ENCODE measurements around the gene LLGL2. TPM values are rescaled to one million over a fixed set of nuclear protein-coding genes. Genes with fewer than 3 reads are reported as not detected.

LLGL2 gene
- total RNA-seq, 4 donors from 2014 or later, result 326 to 1,573 (median 641) TPM

DNA sequence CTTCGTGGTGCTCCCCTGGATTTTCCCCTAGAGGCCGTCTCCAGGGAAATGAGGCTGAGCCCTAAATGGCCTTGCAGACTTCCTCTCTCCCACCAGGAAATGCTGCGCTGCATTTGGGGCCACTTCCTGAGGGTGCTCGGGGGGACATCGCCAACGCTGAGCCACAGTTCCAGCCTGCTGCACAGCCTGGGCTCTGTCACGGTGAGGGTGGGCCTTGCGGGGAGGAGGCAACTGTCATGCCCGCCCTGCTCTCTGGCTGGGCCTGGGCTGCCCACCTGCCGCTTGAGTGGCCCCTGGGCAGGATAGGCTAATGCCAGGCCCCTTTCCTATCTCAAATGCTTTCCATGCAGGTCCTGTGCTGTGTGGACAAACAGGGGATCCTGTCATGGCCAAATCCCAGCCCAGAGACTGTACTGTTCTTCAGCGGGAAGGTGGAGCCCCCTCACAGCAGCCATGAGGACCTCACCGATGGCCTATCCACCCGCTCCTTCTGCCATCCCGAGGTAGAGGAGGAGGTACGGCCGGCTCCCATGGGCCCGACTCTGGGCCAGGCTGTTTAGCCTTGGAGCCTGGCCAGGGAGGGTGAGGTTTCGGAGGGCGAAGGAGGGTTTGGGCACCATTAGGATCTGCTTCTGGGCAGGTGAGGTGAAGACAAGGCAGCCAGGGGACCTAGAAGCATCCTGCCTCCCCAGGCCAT is 34.4 kb upstream of the LLGL2 start:
- Histone ChIP-seq H3K36me3 (peaks cover 0 to 18% (median 4%) of the 10 kb centered on the region in 4 donors), H3K4me1 (peaks cover 0 to 29% (median 12%) of the 10 kb centered on the region in 4 donors), H3K9me3 (no peaks in the 10 kb centered on the region), H3K4me3 (no peak overlapping the region), H3K27me3 (no peaks in the 10 kb centered on the region), H3K27ac (peak overlapping the region in 3 of 4 donors; percentile 37 to 75 (median 72))
- WGBS, 2 donors (ENCODE audit: low coverage in 1 of 2), result 91% methylated on average over 19 of the region's 19 CpGs; no CpG with 5 or more reads in 1 of the 2 donors
- DNase-seq, result no peak
- TF ChIP-seq POLR2AphosphoS5 (IDR thresholded peaks at IDR 0.05) (no peak), EP300 (IDR thresholded peaks at IDR 0.05; ENCODE audit: low read depth) (no peak), POLR2A (IDR thresholded peaks at IDR 0.05) (no peak)
- TF ChIP-seq, protein P1, sequence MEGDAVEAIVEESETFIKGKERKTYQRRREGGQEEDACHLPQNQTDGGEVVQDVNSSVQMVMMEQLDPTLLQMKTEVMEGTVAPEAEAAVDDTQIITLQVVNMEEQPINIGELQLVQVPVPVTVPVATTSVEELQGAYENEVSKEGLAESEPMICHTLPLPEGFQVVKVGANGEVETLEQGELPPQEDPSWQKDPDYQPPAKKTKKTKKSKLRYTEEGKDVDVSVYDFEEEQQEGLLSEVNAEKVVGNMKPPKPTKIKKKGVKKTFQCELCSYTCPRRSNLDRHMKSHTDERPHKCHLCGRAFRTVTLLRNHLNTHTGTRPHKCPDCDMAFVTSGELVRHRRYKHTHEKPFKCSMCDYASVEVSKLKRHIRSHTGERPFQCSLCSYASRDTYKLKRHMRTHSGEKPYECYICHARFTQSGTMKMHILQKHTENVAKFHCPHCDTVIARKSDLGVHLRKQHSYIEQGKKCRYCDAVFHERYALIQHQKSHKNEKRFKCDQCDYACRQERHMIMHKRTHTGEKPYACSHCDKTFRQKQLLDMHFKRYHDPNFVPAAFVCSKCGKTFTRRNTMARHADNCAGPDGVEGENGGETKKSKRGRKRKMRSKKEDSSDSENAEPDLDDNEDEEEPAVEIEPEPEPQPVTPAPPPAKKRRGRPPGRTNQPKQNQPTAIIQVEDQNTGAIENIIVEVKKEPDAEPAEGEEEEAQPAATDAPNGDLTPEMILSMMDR (IDR thresholded peaks at IDR 0.05), result no peak
- intact Hi-C loops (cut with DNase I; ENCODE audit: low total_unique reads), result no loop called here
- in situ Hi-C loops (cut with MboI; ENCODE audit: low pct_ligation_motif_present in 1 of 4, low pct_unique_long_range_greater_than_20kb in 1 of 4, low sequenced_read_pairs in 3 of 4), result loop anchor here in 1 of 4 donors (10.0 kb wide), 1 partner anchor 66 kb away; no protein-coding TSS in a partner anchor

DNA sequence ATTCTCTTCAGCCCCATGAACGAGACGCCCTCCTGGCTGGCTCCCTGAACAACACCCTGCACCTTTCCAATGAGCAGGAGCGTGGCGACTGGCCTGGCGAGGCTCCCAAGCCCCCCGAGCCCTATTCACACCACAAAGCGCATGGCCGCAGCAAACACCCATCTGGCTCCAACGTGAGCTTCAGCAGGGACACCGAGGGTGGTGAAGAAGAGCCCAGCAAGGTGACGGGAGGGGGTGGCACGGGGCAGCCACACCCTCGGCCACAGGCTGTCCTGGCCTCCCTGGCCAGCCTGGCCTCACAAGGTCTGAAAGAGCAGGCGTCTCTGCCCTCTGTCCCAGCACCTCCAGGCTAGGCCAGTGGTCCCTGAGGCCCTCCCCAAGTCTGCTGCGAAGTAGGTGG is 33.8 kb upstream of the LLGL2 start:
- in situ Hi-C loops (cut with MboI; ENCODE audit: low pct_ligation_motif_present in 1 of 4, low pct_unique_long_range_greater_than_20kb in 1 of 4, low sequenced_read_pairs in 3 of 4), result loop anchor here in 1 of 4 donors (10.0 kb wide), 1 partner anchor 67 kb away; no protein-coding TSS in a partner anchor
- DNase-seq, result no peak
- Histone ChIP-seq H3K27me3 (no peaks in the 10 kb centered on the region), H3K4me1 (peaks cover 0 to 29% (median 12%) of the 10 kb centered on the region in 4 donors), H3K4me3 (no peak overlapping the region), H3K27ac (no peak overlapping the region), H3K9me3 (no peaks in the 10 kb centered on the region), H3K36me3 (peaks cover 0 to 18% (median 6%) of the 10 kb centered on the region in 4 donors)
- WGBS, 2 donors (ENCODE audit: low coverage in 1 of 2), result 92% methylated on average over 15 of the region's 15 CpGs; no CpG with 5 or more reads in 1 of the 2 donors
- intact Hi-C loops (cut with DNase I; ENCODE audit: low total_unique reads), result no loop called here
- TF ChIP-seq, protein P1 (IDR thresholded peaks at IDR 0.05), result no peak
- no peak for TF ChIP-seq POLR2A (IDR thresholded peaks at IDR 0.05)

DNA sequence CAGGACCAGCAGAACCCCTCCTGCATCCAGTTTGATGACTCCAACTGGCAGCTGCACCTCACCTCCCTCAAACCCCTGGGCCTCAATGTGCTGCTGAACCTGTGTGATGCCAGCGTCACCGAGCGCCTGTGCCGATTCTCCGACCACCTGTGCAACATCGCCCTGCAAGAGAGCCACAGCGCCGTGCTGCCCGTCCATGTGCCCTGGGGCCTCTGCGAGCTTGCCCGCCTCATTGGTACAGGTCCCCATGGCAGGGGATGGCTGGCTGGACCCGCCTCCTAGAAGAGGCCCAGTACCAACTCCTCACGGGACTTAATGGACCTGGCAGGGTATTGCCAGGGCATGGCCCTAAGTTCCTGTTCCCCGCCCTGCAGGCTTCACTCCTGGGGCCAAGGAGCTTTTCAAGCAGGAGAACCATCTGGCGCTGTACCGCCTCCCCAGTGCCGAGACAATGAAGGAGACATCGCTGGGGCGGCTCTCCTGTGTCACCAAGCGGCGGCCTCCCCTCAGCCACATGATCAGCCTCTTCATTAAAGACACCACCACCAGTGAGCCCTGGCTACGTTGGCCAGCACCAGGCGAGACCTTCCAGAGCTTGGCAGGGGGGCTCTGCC is 32.8 kb upstream of the LLGL2 start:
- intact Hi-C loops (cut with DNase I; ENCODE audit: low total_unique reads), result no loop called here

More for the DNA sequence above, 32.8 kb upstream of the LLGL2 start:
- no peak for DNase-seq
- H3K4me3 ChIP-seq, result no peak overlapping the region
- in situ Hi-C loops (cut with MboI; ENCODE audit: low pct_ligation_motif_present in 1 of 4, low pct_unique_long_range_greater_than_20kb in 1 of 4, low sequenced_read_pairs in 3 of 4), result loop anchor here in 1 of 4 donors (10.0 kb wide), 1 partner anchor 68 kb away; no protein-coding TSS in a partner anchor
- WGBS, 2 donors (ENCODE audit: low coverage in 1 of 2), result 91% methylated on average over 23 of the region's 23 CpGs; no CpG with 5 or more reads in 1 of the 2 donors
- H3K27ac ChIP-seq, result no peak overlapping the region
- H3K36me3 ChIP-seq, result peaks cover 0 to 18% (median 7%) of the 10 kb centered on the region in 4 donors
- no peak for TF ChIP-seq EP300 (IDR thresholded peaks at IDR 0.05; ENCODE audit: low read depth)
- TF ChIP-seq POLR2A (IDR thresholded peaks at IDR 0.05), result no peak
- TF ChIP-seq, protein P1 (IDR thresholded peaks at IDR 0.05), result no peak
- no peak for TF ChIP-seq POLR2AphosphoS5 (IDR thresholded peaks at IDR 0.05)
- no peaks in the 10 kb centered on the region for H3K9me3 ChIP-seq
- no peaks in the 10 kb centered on the region for H3K27me3 ChIP-seq
- peaks cover 0 to 21% (median 9%) of the 10 kb centered on the region in 4 donors for H3K4me1 ChIP-seq

Data from transverse colon (tissue), 4 donors.